Measurements from ENCODE around the gene ERBB4.

DNA sequence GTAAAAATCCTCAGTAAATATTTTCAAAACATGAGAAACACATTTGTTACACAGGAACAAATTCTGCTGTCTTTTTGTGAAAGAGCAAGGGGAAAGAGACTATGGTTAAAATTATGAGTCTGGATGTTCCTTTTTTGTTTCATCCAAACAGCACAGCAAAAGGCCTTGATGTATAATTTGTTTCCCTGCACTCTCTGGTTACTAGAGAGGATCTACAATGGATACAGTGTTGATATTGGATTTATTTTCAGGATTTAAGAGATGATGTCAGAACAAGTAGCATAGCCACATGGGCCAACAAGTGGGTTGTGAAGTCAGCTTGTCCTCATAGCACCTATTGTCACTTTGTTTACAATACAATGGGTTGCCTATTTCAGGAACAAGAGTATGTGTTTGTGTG, 11.3 kb upstream of the ERBB4 start:
- TF ChIP-seq, protein P1, sequence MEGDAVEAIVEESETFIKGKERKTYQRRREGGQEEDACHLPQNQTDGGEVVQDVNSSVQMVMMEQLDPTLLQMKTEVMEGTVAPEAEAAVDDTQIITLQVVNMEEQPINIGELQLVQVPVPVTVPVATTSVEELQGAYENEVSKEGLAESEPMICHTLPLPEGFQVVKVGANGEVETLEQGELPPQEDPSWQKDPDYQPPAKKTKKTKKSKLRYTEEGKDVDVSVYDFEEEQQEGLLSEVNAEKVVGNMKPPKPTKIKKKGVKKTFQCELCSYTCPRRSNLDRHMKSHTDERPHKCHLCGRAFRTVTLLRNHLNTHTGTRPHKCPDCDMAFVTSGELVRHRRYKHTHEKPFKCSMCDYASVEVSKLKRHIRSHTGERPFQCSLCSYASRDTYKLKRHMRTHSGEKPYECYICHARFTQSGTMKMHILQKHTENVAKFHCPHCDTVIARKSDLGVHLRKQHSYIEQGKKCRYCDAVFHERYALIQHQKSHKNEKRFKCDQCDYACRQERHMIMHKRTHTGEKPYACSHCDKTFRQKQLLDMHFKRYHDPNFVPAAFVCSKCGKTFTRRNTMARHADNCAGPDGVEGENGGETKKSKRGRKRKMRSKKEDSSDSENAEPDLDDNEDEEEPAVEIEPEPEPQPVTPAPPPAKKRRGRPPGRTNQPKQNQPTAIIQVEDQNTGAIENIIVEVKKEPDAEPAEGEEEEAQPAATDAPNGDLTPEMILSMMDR (conservative IDR thresholded peaks at IDR 0.05; ENCODE audit: low read length), result no peak
- no peak for TF ChIP-seq EZH2phosphoT487 (IDR thresholded peaks at IDR 0.05; ENCODE audit: borderline replicate concordance, low read depth, low read length)
